Endothelial cell of umbilical vein (primary cell): ENCODE data around the gene ZNF438. TPM values are rescaled to one million over a fixed set of nuclear protein-coding genes. Genes with fewer than 3 reads are reported as not detected.

Experiments used
- BruUV-seq: library from RNA; stranded (reverse); fragments of 400-500 nt; replicated peaks from 2 replicates; lab custom pipeline; 2021; lab: Mats Ljungman, UMichigan
- CTCF ChIA-PET: fragments of 300-600, 350-600 bp; sonication (Branson Sonifier 250); formaldehyde crosslinking; loops from one replicate; lab custom pipeline; 2021; ENCODE audit warnings: antibody characterized with exemption, inconsistent platforms; lab: Charles Lee
- POLR2A ChIA-PET: fragments of 300-600, 350-600 bp; sonication (Branson Sonifier 250); formaldehyde crosslinking; loops from one replicate; lab custom pipeline; 2021; ENCODE audit warnings: antibody characterized with exemption, inconsistent platforms; lab: Charles Lee
- DNase-seq: peaks from one replicate; pipeline ENCODE4 v3.0.0-alpha.2; 2011; ENCODE audit warnings: low read depth, low spot score
- FAIRE-seq: peaks from 2 replicates; lab custom pipeline; 2011; peaks lifted over from hg19 to GRCh38; lab: Jason Lieb, UNC
- H2AFZ ChIP-seq: 2 replicates; pipeline ENCODE4 v1.6.0; 2012; ENCODE audit warnings: low read depth, low read length, control low read depth, inconsistent platforms
- H3K27ac ChIP-seq: 2 replicates; pipeline ENCODE4 v1.5.1; 2011; ENCODE audit warnings: low read depth, mild to moderate bottlenecking, control low read depth, low read length, moderate library complexity; ENCODE audit not compliant: insufficient read depth
- H3K27me3 ChIP-seq, 2 experiments: 2 replicates each; pipeline versions ENCODE4 v1.6.0 to v1.6.1; 2011; ENCODE audit warnings: low read length in 2 of 2, mixed read lengths in 1 of 2; ENCODE audit not compliant: control insufficient read depth in 2 of 2, insufficient read depth in 2 of 2
- H3K36me3 ChIP-seq, 2 experiments: 2 replicates in 1 of 2; 3 replicates in 1 of 2; pipeline ENCODE4 v1.5.1; 2011; ENCODE audit warnings: low read length in 2 of 2, mild to moderate bottlenecking in 1 of 2, moderate library complexity in 1 of 2; ENCODE audit not compliant: control insufficient read depth in 2 of 2, insufficient read depth in 2 of 2; ENCODE audit errors: extremely low read depth in 1 of 2
- H3K4me1 ChIP-seq: 3 replicates; pipeline ENCODE4 v1.5.1; 2011; ENCODE audit warnings: mild to moderate bottlenecking, low read length; ENCODE audit not compliant: control insufficient read depth, insufficient read depth; ENCODE audit errors: extremely low read depth
- H3K4me2 ChIP-seq: 2 replicates; pipeline ENCODE4 v1.6.1; 2011; ENCODE audit warnings: low read length, control low read depth, mixed read lengths; ENCODE audit not compliant: insufficient read depth
- H3K4me3 ChIP-seq, 3 experiments: fragments of 200-600 bp in 1 of 3; sonication (generic), shearing (Covaris generic) in 1 of 3; replicated peaks in 1 of 3; 2 replicates each; pipeline ENCODE4 v1.5.1; 2011 to 2016; ENCODE audit warnings: control low read depth in 3 of 3, low read length in 3 of 3, mild to moderate bottlenecking in 2 of 3, inconsistent platforms in 1 of 3, low read depth in 1 of 3, moderate library complexity in 1 of 3; ENCODE audit not compliant: insufficient read depth in 1 of 3
- H3K79me2 ChIP-seq: 2 replicates; pipeline ENCODE4 v1.6.0; 2012; ENCODE audit warnings: low read length, inconsistent platforms; ENCODE audit not compliant: control insufficient read depth, insufficient read depth
- H3K9ac ChIP-seq: replicated peaks from 2 replicates; pipeline ENCODE3; 2011; ENCODE audit warnings: low read length, control low read depth; ENCODE audit not compliant: insufficient read depth; ENCODE audit errors: extremely low read depth
- H3K9me1 ChIP-seq: replicated peaks from 3 replicates; pipeline ENCODE4 v1.6.0; 2011; ENCODE audit warnings: mild to moderate bottlenecking, low read length; ENCODE audit not compliant: control insufficient read depth, insufficient read depth; ENCODE audit errors: extremely low read depth
- H3K9me3 ChIP-seq: replicated peaks from 2 replicates; pipeline ENCODE4 v1.5.1; 2012; ENCODE audit warnings: low read length, inconsistent platforms; ENCODE audit not compliant: control insufficient read depth, insufficient read depth
- H4K20me1 ChIP-seq: replicated peaks from 2 replicates; pipeline ENCODE3; 2011; ENCODE audit warnings: mild to moderate bottlenecking, low read length; ENCODE audit not compliant: control insufficient read depth, insufficient read depth; ENCODE audit errors: extremely low read depth
- CTCF ChIP-seq, 2 donors: IDR thresholded peaks; 1 replicate in 1 of 2; 2 replicates in 1 of 2; pipeline ENCODE4 v1.5.1; 2011; ENCODE audit warnings: low read length in 2 of 2, mild to moderate bottlenecking in 2 of 2, moderate library complexity in 2 of 2, control low read depth in 1 of 2, inconsistent platforms in 1 of 2, low read depth in 1 of 2; ENCODE audit not compliant: insufficient read depth in 1 of 2; ENCODE audit errors: extremely low read depth in 1 of 2
- EZH2 ChIP-seq: IDR thresholded peaks from 2 replicates; pipeline ENCODE4 v1.6.1; 2012; ENCODE audit warnings: borderline replicate concordance, low read depth, mild to moderate bottlenecking, moderate library complexity, low read length, inconsistent platforms; ENCODE audit not compliant: severe bottlenecking
- FOS ChIP-seq: IDR thresholded peaks from 2 replicates; pipeline ENCODE4 v1.6.1; 2011; ENCODE audit warnings: mild to moderate bottlenecking, low read length, moderate library complexity, borderline replicate concordance; ENCODE audit not compliant: insufficient read depth
- GATA2 ChIP-seq: IDR thresholded peaks from 2 replicates; pipeline ENCODE4 v1.7.0; 2011; ENCODE audit warnings: low read depth, mild to moderate bottlenecking, moderate library complexity, mixed read lengths, low read length; ENCODE audit not compliant: insufficient read length, insufficient read depth
- JUN ChIP-seq: IDR thresholded peaks from 2 replicates; pipeline ENCODE4 v1.6.1; 2011; ENCODE audit warnings: borderline replicate concordance, low read depth; ENCODE audit not compliant: insufficient read length, insufficient read depth
- MAX ChIP-seq: IDR thresholded peaks from 2 replicates; pipeline ENCODE4 v1.6.1; 2011; ENCODE audit not compliant: insufficient read depth, insufficient read length
- MYC ChIP-seq: IDR thresholded peaks from one replicate; pipeline ENCODE4 v1.6.1; 2011; ENCODE audit warnings: mild to moderate bottlenecking, low read depth, low read length
- POLR2A ChIP-seq: IDR thresholded peaks from 2 replicates; pipeline ENCODE4 v1.6.1; 2012; ENCODE audit warnings: low read depth, mild to moderate bottlenecking, control low read depth, low read length
- POLR2AphosphoS5 ChIP-seq: IDR thresholded peaks from 2 replicates; pipeline ENCODE4 v1.6.1; 2012; ENCODE audit warnings: low read depth, mild to moderate bottlenecking, control low read depth, low read length, moderate library complexity; ENCODE audit not compliant: insufficient read depth
- dilution Hi-C: fragments of 300-500 bp; cut with MboI; formaldehyde crosslinking; loops from one replicate; pipeline ENCODE4 v1.15.0; 2019; ENCODE audit warnings: low sequenced_read_pairs; ENCODE audit not compliant: extremely low pct_ligation_motif_present
- intact Hi-C: fragments of 100-400 bp; cut with micrococcal nuclease; formaldehyde crosslinking; loops from one replicate; pipeline ENCODE4 v1.10.0; 2022
- polyA plus RNA-seq, 4 experiments: library from polyadenylated mRNA; depleted of rRNA in 3 of 4; stranded (reverse) in 3 of 4; unstranded in 1 of 4; fragments of >200 nt; gene quantifications; 2 replicates each; pipeline versions ENCODE4 v1.2.1 to v1.2.3, GENCODE V29; 2011 to 2012; ENCODE audit warnings: missing spikeins in 1 of 4
- total RNA-seq: library from RNA; stranded (reverse); gene quantifications from 2 replicates; pipeline ENCODE4 v1.2.3, GENCODE V29; 2021

ZNF438 gene
- total and polyA plus RNA-seq, 2 donors (not counting 3 experiments of a cell fraction or from before 2014, with no cell fraction given): 7.2 to 15.1 TPM

- no peaks in the 10 kb centered on the region for H3K9me3 ChIP-seq
- no peak overlapping the region for H3K9ac ChIP-seq
- H3K36me3 ChIP-seq: peaks cover 0 to 3% of the 10 kb centered on the region in 2 experiments
- dilution Hi-C loops: no loop called here
- FAIRE-seq (no peak), DNase-seq (no peak)
- no TSS peak for BruUV-seq
- H3K4me2 ChIP-seq: no peak overlapping the region
- TF ChIP-seq POLR2AphosphoS5 (no peak), EZH2 (no peak), CTCF (IDR thresholded peaks at IDR 0.05; ENCODE audit: extremely low read depth in 1 of 2, insufficient read depth in 1 of 2, low read depth in 1 of 2, low read length in 2 of 2) (no peak), GATA2 (no peak), MAX (no peak), POLR2A (no peak), MYC (no peak), FOS (no peak), JUN (no peak)
- H3K4me1 ChIP-seq: peaks cover 7% of the 10 kb centered on the region
- H4K20me1 ChIP-seq: no peaks in the 10 kb centered on the region
- no peaks in the 10 kb centered on the region for H3K9me1 ChIP-seq
- H3K4me3 ChIP-seq: no peak overlapping the region
- H2AFZ ChIP-seq: no peak overlapping the region
- no peaks in the 10 kb centered on the region for H3K27me3 ChIP-seq
- ChIA-PET POLR2A (no interaction called here), CTCF (no interaction called here)
- peaks cover 6% of the 10 kb centered on the region for H3K79me2 ChIP-seq
- intact Hi-C loops: no loop called here
- no peak overlapping the region for H3K27ac ChIP-seq
Measured at GRCh38 chr10:30973737-30974136, 57.9 kb downstream of the ZNF438 start.
